Activated T-helper 1 cell treated with anti-CD3 and anti-CD28 coated beads, Interleukin-2, amount 50 U/mL, for 16 hours (primary cell): ENCODE measurements around the gene SYNE1.
"Not testable (repeated sequence)": the region's sequence is repeated elsewhere in the genome, so short reads cannot be mapped to it uniquely, and the experiment has no call there.

ENCODE experiments used
- DNase-seq, 2 donors: peaks; one replicate each; pipeline ENCODE4 v3.0.0-alpha.2; 2020; ENCODE audit warnings: low read depth in 1 of 2, low spot score in 1 of 2

The SYNE1 gene

DNA sequence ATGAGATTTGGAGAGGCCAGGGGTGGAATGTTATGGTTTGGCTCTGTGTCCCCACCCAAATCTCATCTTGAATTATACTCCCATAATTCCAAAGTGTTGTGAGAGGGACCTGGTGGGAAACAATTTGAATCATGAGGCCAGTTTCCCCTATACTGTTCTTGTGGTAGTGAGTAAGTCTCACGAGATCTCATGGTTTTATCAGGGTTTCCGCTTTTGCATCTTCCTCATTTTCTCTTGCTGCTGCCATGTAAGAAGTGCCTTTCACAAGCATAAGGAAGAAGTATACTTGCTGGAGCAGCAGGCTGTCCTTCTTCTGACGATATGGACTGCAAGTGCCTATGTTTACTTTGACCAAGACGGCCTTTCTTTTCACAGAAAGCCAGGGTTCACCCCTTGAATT is 559.2 kb downstream of the SYNE1 start:
- DNase-seq: no peak

DNA sequence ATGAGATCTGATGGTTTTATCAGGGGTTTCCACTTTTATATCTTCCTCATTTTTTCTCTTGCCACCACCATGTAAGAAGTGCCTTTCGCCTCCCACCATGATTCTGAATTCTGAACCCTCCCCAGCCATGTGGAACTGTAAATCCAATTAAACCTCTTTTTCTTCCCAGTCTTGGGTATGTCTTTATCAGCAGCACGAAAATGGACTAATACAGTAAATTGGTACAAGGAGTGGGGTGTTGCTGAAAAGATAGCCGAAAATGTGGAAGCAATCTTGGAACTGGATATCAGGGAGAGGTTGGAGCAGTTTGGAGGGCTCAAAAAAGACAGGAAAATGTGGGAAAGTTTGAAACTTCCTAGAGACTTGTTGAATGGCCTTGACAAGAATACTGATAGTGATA is 560.9 kb downstream of the SYNE1 start:
- not testable (repeated sequence) for DNase-seq

DNA sequence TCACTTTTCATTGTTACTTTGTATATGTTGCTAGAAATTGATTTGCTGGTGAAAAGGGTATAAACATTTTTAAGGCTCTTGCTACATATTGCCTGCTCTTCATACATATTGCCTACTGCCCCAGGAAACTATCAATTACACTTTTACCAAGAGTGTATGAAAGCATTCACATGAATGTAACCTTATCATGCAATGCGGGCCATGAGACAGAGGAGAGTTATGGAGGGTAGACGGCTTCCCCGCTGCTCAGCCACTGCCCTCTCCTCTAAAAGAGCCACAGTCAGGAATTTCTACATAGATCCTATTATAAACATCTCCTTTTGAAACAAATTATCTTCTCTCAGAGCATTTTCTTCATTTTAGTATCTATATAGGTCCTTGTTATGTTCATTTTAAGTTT is 565.3 kb downstream of the SYNE1 start:
- DNase-seq: no peak
